ENCODE results near the gene TEKT1. TPM values are rescaled to one million over a fixed set of nuclear protein-coding genes. Genes with fewer than 3 reads are reported as not detected.

Gene TEKT1
- total RNA-seq, 1 experiment from 2014 or later, result not detected

- TF ChIP-seq MAX (IDR thresholded peaks at IDR 0.05), result no peak
- TF ChIP-seq CBX3 (IDR thresholded peaks at IDR 0.05; ENCODE audit: low read depth), result no peak
- no peak for TF ChIP-seq POLR2AphosphoS5 (IDR thresholded peaks at IDR 0.05; ENCODE audit: low read depth, low read length)
- no peak for TF ChIP-seq EZH2phosphoT487 (IDR thresholded peaks at IDR 0.05; ENCODE audit: borderline replicate concordance)
- no peak for TF ChIP-seq YY1 (IDR thresholded peaks at IDR 0.05; ENCODE audit: extremely low read depth, insufficient replicate concordance, low read depth, low read length)
- no peak for TF ChIP-seq REST (IDR thresholded peaks at IDR 0.05; ENCODE audit: low read depth)
- TF ChIP-seq ZFX (IDR thresholded peaks at IDR 0.05), result no peak
- TF ChIP-seq FOSL1 (IDR thresholded peaks at IDR 0.05; ENCODE audit: low read depth), result no peak
- no peak for TF ChIP-seq ATF3 (IDR thresholded peaks at IDR 0.05)
- TF ChIP-seq EGR1 (IDR thresholded peaks at IDR 0.05; ENCODE audit: low read depth), result no peak
- no peak for TF ChIP-seq SP1 (IDR thresholded peaks at IDR 0.05; ENCODE audit: low read depth)
- no peak for TF ChIP-seq ZNF274 (IDR thresholded peaks at IDR 0.05; ENCODE audit: low read depth, low read length)
- no peak for TF ChIP-seq ZBTB33 (IDR thresholded peaks at IDR 0.05; ENCODE audit: extremely low read depth, insufficient replicate concordance, low read length)
- TF ChIP-seq EZH2 (IDR thresholded peaks at IDR 0.05), result no peak
- TF ChIP-seq SRF (IDR thresholded peaks at IDR 0.05; ENCODE audit: low read depth), result no peak
- TF ChIP-seq ELF1 (IDR thresholded peaks at IDR 0.05; ENCODE audit: borderline replicate concordance, low read depth), result no peak
- TF ChIP-seq JUND (IDR thresholded peaks at IDR 0.05), result no peak
- TF ChIP-seq RAD21 (IDR thresholded peaks at IDR 0.05; ENCODE audit: low read depth), result no peak
- ChIA-PET CTCF (no interaction called here), RAD21 (ENCODE audit: low non-redundant PET in 1 of 2, low total read pairs in 2 of 2, uncharacterized antibody in 2 of 2, unreplicated experiment in 2 of 2) (no interaction called here), POLR2A (no interaction called here)
- Histone ChIP-seq H3K4me2 (ENCODE audit: low read length) (no peak overlapping the region), H3K36me3 (ENCODE audit: control insufficient read depth in 1 of 2, insufficient read depth in 2 of 2, low read length in 2 of 2) (no peaks in the 10 kb centered on the region), H3K9me3 (ENCODE audit: control insufficient read depth in 1 of 2, insufficient read depth in 1 of 2, low read depth in 1 of 2, low read length in 2 of 2) (no peaks in the 10 kb centered on the region), H3K79me2 (ENCODE audit: insufficient read depth, low read length) (no peaks in the 10 kb centered on the region), H3K4me3 (replicated peaks in 1 of 2; ENCODE audit: low read depth in 1 of 2, low read length in 2 of 2) (no peak overlapping the region), H3K27ac (ENCODE audit: low read depth, low read length) (no peak overlapping the region), H4K20me1 (ENCODE audit: insufficient read depth) (no peaks in the 10 kb centered on the region), H3K9ac (ENCODE audit: low read length) (no peak overlapping the region), H3K27me3 (ENCODE audit: insufficient read depth, low read length) (no peaks in the 10 kb centered on the region), H3K9me2 (ENCODE audit: insufficient read depth) (no peaks in the 10 kb centered on the region), H3K4me1 (ENCODE audit: control insufficient read depth in 1 of 2, insufficient read depth in 2 of 2, low read length in 2 of 2) (no peaks in the 10 kb centered on the region), H2AFZ (ENCODE audit: low read depth, low read length, poor library complexity, severe bottlenecking) (no peak overlapping the region)
- ATAC-seq (no peak), DNase-seq (ENCODE audit: low read depth, low spot score) (no peak)
- no TSS peak for BruUV-seq (replicated peaks)
- intact Hi-C loops (cut with micrococcal nuclease), result no loop called here
These were observed 76.2 kb downstream of the TEKT1 start for GRCh38 chr17:6755281-6755680.
